H1 (cell line): Measurements from ENCODE around the gene KSR2. TPM values are rescaled to one million over a fixed set of nuclear protein-coding genes. Genes with fewer than 3 reads are reported as not detected.

Source experiments
- ATF3 ChIP-seq: IDR thresholded peaks from 2 replicates; pipeline ENCODE4 v1.6.1; 2011; ENCODE audit warnings: low read depth, mild to moderate bottlenecking, low read length; ENCODE audit not compliant: insufficient read depth
- CBX5 ChIP-seq: fragments of 300-800, 300-1000 bp; sonication (generic); IDR thresholded peaks from 2 replicates; pipeline ENCODE4 v1.7.1; 2016; ENCODE audit warnings: antibody characterized with exemption, low read length, low read depth
- CEBPB ChIP-seq: IDR thresholded peaks from 2 replicates; pipeline ENCODE4 v1.6.1; 2012; ENCODE audit warnings: low read depth, low read length
- E2F6 ChIP-seq: IDR thresholded peaks from 2 replicates; pipeline ENCODE4 v1.6.1; 2012; ENCODE audit warnings: inconsistent platforms
- KDM1A ChIP-seq: fragments of 200-600, 300-600 bp; sonication (generic); IDR thresholded peaks from 2 replicates; pipeline ENCODE4 v1.7.1; 2016; ENCODE audit warnings: mild to moderate bottlenecking, low read length, borderline replicate concordance
- KDM4A ChIP-seq: IDR thresholded peaks from one replicate; pipeline ENCODE4 v1.7.1; 2012; ENCODE audit warnings: low read depth, mild to moderate bottlenecking, moderate library complexity, low read length, inconsistent platforms; ENCODE audit not compliant: severe bottlenecking
- MAFK ChIP-seq: IDR thresholded peaks from 2 replicates; pipeline ENCODE4 v1.6.1; 2012; ENCODE audit warnings: low read depth, mild to moderate bottlenecking, improper control_type of control experiment, low read length
- NANOG ChIP-seq: IDR thresholded peaks from 2 replicates; pipeline ENCODE4 v1.6.1; 2011; ENCODE audit warnings: low read length, low read depth, mild to moderate bottlenecking, inconsistent platforms; ENCODE audit not compliant: insufficient read depth, poor library complexity, severe bottlenecking
- PHF8 ChIP-seq: fragments of 200-600 bp; sonication (generic); conservative IDR thresholded peaks from 2 replicates; pipeline ENCODE4 v1.7.1; 2012; ENCODE audit warnings: low read depth, mild to moderate bottlenecking, inconsistent platforms, low read length, moderate library complexity
- POLR2AphosphoS5 ChIP-seq: IDR thresholded peaks from 2 replicates; pipeline ENCODE4 v1.6.1; 2011; ENCODE audit warnings: low read depth, low read length
- RAD21 ChIP-seq, 2 experiments: IDR thresholded peaks in 1 of 2; conservative IDR thresholded peaks in 1 of 2; 2 replicates each; pipeline ENCODE4 v1.6.1; 2011; ENCODE audit warnings: low read depth in 2 of 2, low read length in 2 of 2, improper control_type of control experiment in 1 of 2, inconsistent platforms in 1 of 2, mild to moderate bottlenecking in 1 of 2, moderate library complexity in 1 of 2
- RNF2 ChIP-seq: fragments of 200-900, 300-1000 bp; sonication (generic); IDR thresholded peaks from 2 replicates; pipeline ENCODE4 v1.7.1; 2016; ENCODE audit warnings: borderline replicate concordance, low read depth, mild to moderate bottlenecking, antibody characterized with exemption, low read length; ENCODE audit not compliant: poor library complexity, severe bottlenecking; ENCODE audit errors: missing control alignments
- RXRA ChIP-seq: IDR thresholded peaks from 2 replicates; pipeline ENCODE4 v1.6.1; 2011; ENCODE audit warnings: low read depth, mild to moderate bottlenecking, low read length, moderate library complexity; ENCODE audit not compliant: insufficient read depth
- SAP30 ChIP-seq: fragments of 300-600 bp; sonication (generic); IDR thresholded peaks from 2 replicates; pipeline ENCODE4 v1.7.1; 2012; ENCODE audit warnings: low read length, moderate library complexity, mild to moderate bottlenecking, inconsistent platforms; ENCODE audit not compliant: insufficient read depth, insufficient replicate concordance
- SIN3A ChIP-seq, 2 experiments: IDR thresholded peaks in 1 of 2; conservative IDR thresholded peaks in 1 of 2; 2 replicates each; pipeline ENCODE4 v1.6.1; 2011 to 2012; ENCODE audit warnings: low read length in 2 of 2, improper control_type of control experiment in 1 of 2, low read depth in 1 of 2, mild to moderate bottlenecking in 1 of 2
- SIRT6 ChIP-seq: IDR thresholded peaks from one replicate; pipeline ENCODE4 v1.7.1; 2012; ENCODE audit warnings: low read length, inconsistent platforms
- SP2 ChIP-seq: IDR thresholded peaks from 2 replicates; pipeline ENCODE4 v1.6.1; 2012; ENCODE audit warnings: mild to moderate bottlenecking, low read length, inconsistent platforms
- SP4 ChIP-seq: IDR thresholded peaks from 2 replicates; pipeline ENCODE4 v1.6.1; 2012; ENCODE audit warnings: low read length, inconsistent platforms
- polyA plus RNA-seq, 7 experiments: library from polyadenylated mRNA; depleted of rRNA in 3 of 7; stranded (reverse) in 5 of 7; unstranded in 2 of 7; fragments of >200 nt in 5 of 7; fragments of 200-250 nt in 2 of 7; gene quantifications; 1 replicate in 5 of 7; 2 replicates in 1 of 7; 4 replicates in 1 of 7; pipeline versions ENCODE4 v1.2.1 to v1.2.3, GENCODE V29; 2011 to 2013; ENCODE audit warnings: missing spikeins in 2 of 7, mixed read lengths in 2 of 7
- total RNA-seq: library from RNA; stranded (reverse); fragmentation: NEBNext Ultra II Directional; extraction: Animal tissue kit (Norgen Biotek cat#: 25700); gene quantifications from 2 replicates; pipeline ENCODE4 v1.2.1, GENCODE V29; 2021

Gene KSR2
- total and polyA plus RNA-seq, 2 of the 8 experiments (the other 6 are each of a cell fraction or from before 2014, with no cell fraction given), result 0.74 to 2.2 TPM

GRCh38 chr12:117685110-117685926, 283.5 kb downstream of the KSR2 start (continued):
- TF ChIP-seq PHF8 (no peak), SIRT6 (no peak), CBX5 (no peak), SAP30 (no peak), KDM4A (no peak), RXRA (no peak), NANOG (no peak), SP4 (no peak), POLR2AphosphoS5 (no peak), CEBPB (no peak), SP2 (no peak), E2F6 (no peak), RAD21 (IDR thresholded peaks at IDR 0.05 in 1 of 2, conservative IDR thresholded peaks at IDR 0.05 in 1 of 2; ENCODE audit: low read depth in 2 of 2, low read length in 2 of 2) (peak; percentile 15 to 31; a peak in 3 of 4 replicates), SIN3A (conservative IDR thresholded peaks at IDR 0.05 in 1 of 2, IDR thresholded peaks at IDR 0.05 in 1 of 2; ENCODE audit: low read depth in 1 of 2, low read length in 2 of 2) (peak in 1 of 2 experiments; percentile 87; a peak in 2 of 4 replicates), ATF3 (peak; percentile 71; the same call in 1 of the 2 replicates), MAFK (no peak), RNF2 (no peak), KDM1A (no peak)
